K562 (cell line): ENCODE results near the gene ABHD8. TPM values are rescaled to one million over a fixed set of nuclear protein-coding genes. Genes with fewer than 3 reads are reported as not detected.

Source experiments
- CEBPG ChIP-seq, 3 experiments: fragments of 200-800 bp in 1 of 3; sonication (Bioruptor generic) in 1 of 3; sonication (generic) in 1 of 3; formaldehyde crosslinking in 1 of 3; IDR thresholded peaks in 2 of 3; conservative IDR thresholded peaks in 1 of 3; 2 replicates each; pipeline versions ENCODE4 v1.6.1 to v1.8.0; 2016 to 2022; ENCODE audit warnings: missing compliant biosample characterization in 2 of 3, missing genetic modification characterization in 2 of 3, mild to moderate bottlenecking in 1 of 3, missing genetic modification reagents in 1 of 3
- ETS1 ChIP-seq: conservative IDR thresholded peaks from 2 replicates; pipeline ENCODE4 v1.6.1; 2011; ENCODE audit warnings: low read depth, mild to moderate bottlenecking, low read length; ENCODE audit not compliant: control insufficient read depth
- POLR2G ChIP-seq: fragments of 200-400 bp; formaldehyde crosslinking; IDR thresholded peaks from 2 replicates; pipeline ENCODE4 v1.6.1; 2017; ENCODE audit warnings: low read depth, mild to moderate bottlenecking, antibody characterized with exemption, low read length, moderate library complexity
- UBTF ChIP-seq, 2 experiments: IDR thresholded peaks; 2 replicates each; pipeline ENCODE4 v1.6.1; 2012; ENCODE audit warnings: improper control_type of control experiment in 2 of 2, low read depth in 2 of 2, low read length in 2 of 2, borderline replicate concordance in 1 of 2
- ZBTB7A ChIP-seq: IDR thresholded peaks from 2 replicates; pipeline ENCODE4 v1.6.1; 2011; ENCODE audit warnings: low read depth, mild to moderate bottlenecking, low read length, moderate library complexity, borderline replicate concordance; ENCODE audit not compliant: control insufficient read depth
- polyA plus RNA-seq, 8 experiments: library from polyadenylated mRNA; depleted of rRNA in 4 of 8; stranded (reverse) in 5 of 8; unstranded in 3 of 8; fragments of >200 nt; fragmentation: Nextera tagmentation in 2 of 8; fragmentation: Illumina TruSeq in 1 of 8; extraction: Ambion mirVana in 2 of 8; extraction: Trizol in 1 of 8; gene quantifications; 2 replicates each; pipeline versions ENCODE4 v1.2.1 to v1.2.3, GENCODE V29; 2011 to 2014; ENCODE audit warnings: inconsistent platforms in 1 of 8, missing spikeins in 1 of 8
- total RNA-seq, 7 experiments: library from RNA; depleted of rRNA in 6 of 7; stranded (reverse); fragments of >200 nt in 6 of 7; fragmentation: Illumina TruSeq in 2 of 7; extraction: Trizol in 2 of 7; gene quantifications; 2 replicates each; pipeline versions ENCODE4 v1.2.1 to v1.2.3, GENCODE V29; 2011 to 2021; ENCODE audit warnings: low replicate concordance in 1 of 7

ABHD8 gene
- total and polyA plus RNA-seq, 9 of the 15 experiments (the other 6 are each of a cell fraction or from before 2014, with no cell fraction given) = 0.04 to 6.6 (median 2.0) TPM; not detected in 1

GRCh38 chr19:17245535-17245984 lies 57.7 kb downstream of the ABHD8 start, which contains the start of gene NR2F6 (continued):
- TF ChIP-seq UBTF (IDR thresholded peaks at IDR 0.05; ENCODE audit: borderline replicate concordance in 1 of 2, low read depth in 2 of 2, low read length in 2 of 2) (0 out of 4 replicates have a peak, but pooled peaks of 1 of the 2 experiments have one; percentile 10), ETS1 (peak; percentile 48; the same call in 1 of the 2 replicates), CEBPG (CRISPR knock-in tag; IDR thresholded peaks at IDR 0.05) (no peak), CEBPG (tag; conservative IDR thresholded peaks at IDR 0.05 in 1 of 2, IDR thresholded peaks at IDR 0.05 in 1 of 2) (no peak), ZBTB7A (peak; percentile 14; the same call in 1 of the 2 replicates), POLR2G (peak; percentile 67)
- TF ChIP-seq, all 486 proteins: peak for 17
